ENCODE data around the gene MAMDC4.
A peak's percentile ranks its signal among the peaks of the same experiment; 100 is the strongest.
"Not testable (repeated sequence)": the region's sequence is repeated elsewhere in the genome, so short reads cannot be mapped to it uniquely, and the experiment has no call there.

Gene MAMDC4

DNA sequence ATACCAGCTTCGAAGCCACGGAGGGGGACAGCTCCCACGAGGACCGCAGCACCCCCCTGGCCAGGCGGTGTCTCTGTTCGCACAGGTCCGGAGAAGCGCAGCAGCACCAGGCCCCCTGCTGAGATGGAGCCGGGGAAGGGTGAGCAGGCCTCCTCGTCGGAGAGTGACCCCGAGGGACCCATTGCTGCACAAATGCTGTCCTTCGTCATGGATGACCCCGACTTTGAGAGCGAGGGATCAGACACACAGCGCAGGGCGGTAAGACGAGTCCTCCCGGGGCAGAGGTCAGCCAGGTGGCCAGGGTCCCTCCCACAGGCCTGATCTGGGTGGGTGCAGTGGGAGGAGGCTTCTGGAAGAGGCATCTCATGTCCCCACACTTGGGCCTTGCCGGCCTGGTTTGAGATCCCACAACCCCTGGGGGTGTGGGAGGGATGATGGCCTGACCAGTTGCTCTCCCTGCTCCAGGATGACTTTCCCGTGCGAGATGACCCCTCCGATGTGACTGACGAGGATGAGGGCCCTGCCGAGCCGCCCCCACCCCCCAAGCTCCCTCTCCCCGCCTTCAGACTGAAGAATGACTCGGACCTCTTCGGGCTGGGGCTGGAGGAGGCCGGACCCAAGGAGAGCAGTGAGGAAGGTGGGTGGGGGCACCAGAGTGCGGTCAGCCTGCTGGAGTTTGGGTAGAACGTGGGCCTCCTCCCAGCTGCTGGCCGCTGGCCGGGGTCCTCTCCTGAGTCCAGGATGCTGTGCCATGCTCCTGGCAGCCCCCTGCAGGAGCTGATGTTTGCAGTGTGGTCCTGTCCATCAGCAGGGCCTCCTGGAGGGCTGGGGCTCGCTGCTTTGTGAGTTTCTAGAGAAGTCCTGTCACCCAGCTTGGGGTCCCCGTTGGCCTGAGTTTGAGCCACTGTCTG, 12.7 kb upstream of the MAMDC4 start:
- no peak for DNase-seq

- DNase-seq, result no peak
Measured at GRCh38 chr9:136840140-136840876, 11.8 kb upstream of the MAMDC4 start.

DNA sequence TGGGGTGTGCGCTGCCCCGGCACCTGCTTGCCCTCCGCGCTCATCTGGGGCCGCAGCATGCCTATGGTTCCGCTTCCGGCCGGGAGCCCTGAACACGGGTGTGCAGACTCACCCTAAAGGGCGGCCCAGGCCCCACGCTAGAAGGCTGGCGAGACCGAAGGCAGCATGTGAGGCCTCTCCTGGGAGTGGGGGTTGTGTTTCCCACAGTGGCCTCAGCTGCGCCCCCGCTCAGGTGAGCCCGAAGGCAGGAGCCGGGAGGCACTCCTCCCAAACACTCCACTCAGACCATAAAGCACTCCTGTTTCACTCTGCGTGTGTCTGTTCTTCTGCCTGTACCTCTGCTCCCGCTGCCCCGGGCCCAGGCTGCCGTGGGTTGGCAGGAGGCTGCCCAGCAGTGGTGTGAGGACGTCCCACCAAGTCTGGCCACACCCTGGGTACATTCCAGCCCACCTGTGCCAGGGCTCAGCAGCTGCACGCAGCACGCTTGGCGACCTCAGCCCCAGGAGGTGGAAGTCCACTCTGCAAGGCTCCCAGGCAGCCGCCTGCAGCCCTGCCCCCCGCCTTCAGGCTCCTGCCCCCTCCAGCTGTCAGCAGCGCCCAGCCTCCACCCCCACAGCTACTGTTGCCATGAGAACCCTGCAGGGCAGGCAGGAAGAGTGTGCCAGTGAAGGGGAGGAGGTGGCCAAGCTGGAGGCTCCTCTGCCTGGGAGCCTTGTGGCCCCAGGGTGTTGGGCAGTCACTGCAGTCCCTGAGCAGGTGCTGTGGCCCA, 11.1 kb upstream of the MAMDC4 start:
- DNase-seq, result peak; percentile 83

DNA sequence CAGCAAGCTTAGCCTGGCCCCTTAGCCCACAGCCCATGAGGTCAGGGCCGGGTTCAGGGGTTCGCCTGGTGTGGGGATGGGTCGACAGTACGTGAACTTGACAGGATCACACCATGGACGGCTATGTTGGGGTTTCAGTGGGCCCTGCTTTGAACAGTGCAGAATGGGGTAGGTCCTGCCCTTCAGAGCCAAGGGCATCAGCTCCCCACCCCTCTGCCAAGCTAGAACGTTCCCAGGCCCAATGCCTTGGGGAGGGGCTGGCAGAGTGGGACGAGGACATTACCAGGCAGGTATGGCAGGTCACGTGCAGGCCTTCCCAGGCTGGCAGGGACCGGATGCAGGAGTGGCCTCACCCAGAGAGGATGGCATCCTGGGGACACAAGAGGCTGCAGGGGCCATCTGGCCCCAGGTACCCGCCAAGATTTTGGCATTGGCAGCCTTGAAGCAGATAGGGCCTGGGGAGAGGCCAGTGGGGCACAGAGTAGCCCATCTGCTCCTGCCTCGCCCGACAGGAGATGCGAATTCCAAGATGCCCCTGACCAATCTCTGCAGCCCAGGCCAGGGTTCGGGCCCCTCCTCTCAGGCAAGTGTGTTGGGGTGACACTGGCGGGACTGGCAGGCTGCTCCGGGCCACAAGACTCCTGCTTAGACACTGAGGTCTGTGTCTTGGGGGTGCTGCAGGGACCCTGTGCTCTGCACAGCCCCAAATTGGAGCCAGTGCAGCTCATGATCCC, 10.3 kb upstream of the MAMDC4 start:
- peak; percentile 55 for DNase-seq

GRCh38 chr9:136842380-136842948, 9.7 kb upstream of the MAMDC4 start, which contains the start of gene AJM1:
TSS of gene AJM1 (plus strand) at chr9:136842478. CDS start at chr9:136844415, 1,937 bp downstream.
- DNase-seq, result peak; percentile 56

DNA sequence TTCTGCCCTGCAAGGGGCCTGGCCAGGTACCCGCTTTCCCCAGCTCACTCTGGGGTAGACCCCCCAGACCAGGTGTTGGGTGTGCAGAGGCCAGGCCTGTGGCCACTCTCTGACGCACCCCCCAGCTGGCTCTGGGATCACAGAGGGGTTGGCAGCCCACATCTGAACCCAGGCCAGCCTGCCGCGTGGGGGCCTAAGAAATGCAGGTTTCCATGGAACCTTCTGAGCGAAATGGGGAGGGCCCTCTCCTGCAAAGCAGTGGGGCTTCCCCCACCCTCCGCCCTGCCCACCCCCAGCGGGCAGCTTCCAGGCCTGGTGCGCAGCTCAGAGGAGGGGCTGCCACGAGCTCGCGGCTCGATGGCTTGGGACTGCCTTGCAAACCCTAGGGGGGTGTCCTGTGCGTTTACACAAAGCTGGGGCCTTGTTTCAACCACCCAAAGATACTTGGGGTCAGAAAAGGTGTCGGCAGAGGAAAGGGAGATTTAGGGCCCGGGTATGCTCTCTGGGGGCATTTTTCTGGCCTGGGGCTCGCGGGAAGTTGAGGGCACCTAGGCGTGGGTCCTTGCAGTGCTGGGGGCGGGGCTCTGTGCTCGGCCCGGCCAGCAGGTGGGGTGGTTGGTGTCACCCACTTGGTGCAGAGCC, 8.9 kb upstream of the MAMDC4 start:
- DNase-seq, result not testable (repeated sequence)

DNA sequence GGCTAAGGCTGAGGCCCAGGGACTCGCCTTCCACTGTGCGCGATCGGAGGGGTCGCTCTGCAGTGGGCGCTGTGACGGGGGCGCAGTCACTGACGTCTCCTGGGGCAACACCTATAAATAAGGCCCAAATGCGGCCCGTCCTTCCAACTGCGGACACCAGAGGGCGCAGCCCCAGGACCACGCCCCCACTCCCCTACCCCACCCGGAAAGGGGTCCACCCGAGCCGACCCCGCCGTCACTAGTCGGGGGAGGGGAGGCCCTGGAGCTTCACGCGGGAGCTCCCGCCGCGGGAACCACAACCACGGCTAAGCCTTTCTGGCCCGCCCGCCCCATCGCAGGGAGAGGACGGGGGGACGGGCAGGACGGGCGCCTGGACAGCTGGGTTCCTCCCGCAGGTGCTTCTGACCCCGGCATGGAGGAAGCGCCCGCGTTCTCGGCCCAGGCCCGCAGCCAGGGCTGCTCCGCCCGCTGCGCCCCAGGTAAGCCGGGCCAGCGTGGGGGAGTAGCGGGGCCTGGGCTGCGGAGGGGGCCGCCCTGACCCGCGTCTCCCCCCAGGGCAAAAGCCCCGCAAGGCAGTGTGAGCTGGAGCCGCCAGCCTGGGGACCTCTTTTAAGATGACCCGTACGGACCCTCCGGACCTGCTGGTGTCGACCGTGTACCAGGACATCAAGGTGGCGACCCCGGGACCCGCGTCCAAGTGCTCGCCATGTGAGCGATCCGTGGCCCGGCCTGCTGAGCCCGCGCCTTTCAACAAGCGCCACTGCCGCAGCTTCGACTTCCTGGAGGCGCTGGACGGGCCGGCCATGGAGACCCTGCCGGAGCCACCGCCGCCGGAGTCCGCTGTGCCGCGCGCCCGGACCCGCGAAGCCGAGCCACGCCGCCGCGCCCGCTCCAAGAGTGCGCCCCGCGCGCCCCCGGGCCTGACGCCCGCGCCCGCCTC, 8.1 kb upstream of the MAMDC4 start:
- not testable (repeated sequence) for DNase-seq

DNA sequence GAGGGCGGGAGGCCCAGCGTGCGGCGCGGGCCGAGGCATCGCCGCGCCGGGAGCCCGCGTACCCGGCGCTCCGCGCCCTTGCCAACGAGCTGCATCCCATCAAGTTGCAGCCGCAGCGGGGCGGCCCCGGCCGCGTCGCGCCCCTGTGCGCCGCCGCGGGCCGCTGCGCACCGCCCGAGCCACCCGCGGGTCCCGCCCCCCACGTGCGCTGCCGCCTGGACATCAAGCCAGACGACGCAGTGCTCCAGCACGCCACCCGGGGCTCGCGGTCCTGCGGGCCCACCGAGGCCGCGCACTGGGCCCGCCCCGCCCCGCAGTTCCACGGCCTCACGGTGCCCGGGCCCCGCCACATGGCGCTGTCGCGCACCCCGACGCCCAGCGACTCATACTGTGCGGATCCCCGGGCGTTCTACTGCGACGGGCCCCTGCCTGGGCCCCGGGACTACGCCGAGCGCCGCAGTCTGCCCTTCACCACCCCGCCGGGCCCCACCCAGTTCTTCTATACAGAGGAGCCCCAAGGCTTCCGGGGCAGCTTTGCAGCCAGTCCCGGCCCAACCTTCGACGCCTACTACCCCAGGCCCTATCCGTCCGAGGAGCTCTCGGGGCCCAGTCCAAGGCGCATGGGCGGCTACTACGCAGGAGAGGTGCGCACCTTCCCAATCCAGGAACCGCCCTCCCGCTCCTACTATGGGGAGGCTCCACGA, 7.2 kb upstream of the MAMDC4 start:
- no peak for DNase-seq

GRCh38 chr9:136845465-136846260, 6.5 kb upstream of the MAMDC4 start:
- no peak for DNase-seq

DNA sequence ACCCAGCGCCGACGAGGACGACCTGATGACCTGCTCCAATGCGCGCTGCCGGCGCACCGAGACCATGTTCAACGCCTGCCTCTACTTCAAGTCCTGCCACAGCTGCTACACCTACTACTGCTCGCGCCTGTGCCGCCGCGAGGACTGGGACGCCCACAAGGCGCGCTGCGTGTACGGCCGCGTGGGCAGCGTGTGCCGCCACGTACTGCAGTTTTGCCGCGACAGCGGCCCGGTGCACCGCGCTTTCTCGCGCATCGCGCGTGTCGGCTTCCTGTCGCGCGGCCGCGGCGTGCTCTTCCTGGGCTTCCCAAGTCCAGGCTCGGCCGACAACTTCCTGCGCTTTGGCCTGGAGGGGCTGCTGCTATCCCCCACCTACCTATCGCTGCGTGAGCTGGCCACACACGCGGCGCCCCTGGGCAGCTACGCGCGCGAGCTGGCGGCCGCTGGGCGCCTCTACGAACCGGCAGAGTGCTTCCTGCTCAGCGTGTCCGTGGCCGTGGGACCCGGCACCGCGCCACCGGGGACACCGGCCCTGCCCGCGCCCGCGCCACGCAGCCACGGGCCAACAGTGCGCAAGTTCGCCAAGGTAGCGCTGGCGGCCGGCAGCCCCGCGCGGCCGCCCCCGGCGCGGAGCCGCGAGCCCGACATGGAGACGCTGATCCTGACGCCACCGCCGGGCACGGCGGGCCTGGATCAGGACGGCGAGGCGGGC, 5.6 kb upstream of the MAMDC4 start:
- no peak for DNase-seq

GRCh38 chr9:136847088-136847825, 4.9 kb upstream of the MAMDC4 start:
- peak; percentile 63 for DNase-seq

DNA sequence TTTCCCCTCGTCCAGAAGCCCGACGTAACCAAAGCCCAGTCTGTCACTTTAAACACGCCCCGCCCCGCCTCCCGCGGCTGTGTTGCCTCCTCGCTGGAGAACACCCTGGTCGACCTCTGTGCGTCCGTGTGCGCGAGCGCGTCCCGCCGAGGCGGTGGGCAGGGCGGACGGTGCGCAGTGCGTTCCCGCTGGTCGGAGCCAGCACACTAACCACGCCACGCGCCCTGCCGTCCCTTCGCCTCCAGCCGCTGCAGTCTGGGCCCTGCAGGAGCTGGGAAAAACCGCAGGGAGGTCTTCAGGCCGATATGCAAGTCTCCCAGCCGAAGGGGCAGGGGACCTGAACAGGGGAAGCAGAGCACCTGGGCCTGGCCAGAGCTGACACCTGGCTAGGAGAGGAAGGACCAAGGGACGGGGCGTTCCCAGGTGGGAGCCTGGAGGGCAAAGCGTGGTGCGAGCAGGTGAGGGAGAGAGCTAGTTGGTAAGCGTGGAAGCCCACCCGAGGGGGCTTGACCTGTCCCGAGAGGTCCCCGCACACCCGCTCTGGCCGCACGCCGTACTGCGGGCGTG, 4.2 kb upstream of the MAMDC4 start:
- DNase-seq, result peak; percentile 85

DNA sequence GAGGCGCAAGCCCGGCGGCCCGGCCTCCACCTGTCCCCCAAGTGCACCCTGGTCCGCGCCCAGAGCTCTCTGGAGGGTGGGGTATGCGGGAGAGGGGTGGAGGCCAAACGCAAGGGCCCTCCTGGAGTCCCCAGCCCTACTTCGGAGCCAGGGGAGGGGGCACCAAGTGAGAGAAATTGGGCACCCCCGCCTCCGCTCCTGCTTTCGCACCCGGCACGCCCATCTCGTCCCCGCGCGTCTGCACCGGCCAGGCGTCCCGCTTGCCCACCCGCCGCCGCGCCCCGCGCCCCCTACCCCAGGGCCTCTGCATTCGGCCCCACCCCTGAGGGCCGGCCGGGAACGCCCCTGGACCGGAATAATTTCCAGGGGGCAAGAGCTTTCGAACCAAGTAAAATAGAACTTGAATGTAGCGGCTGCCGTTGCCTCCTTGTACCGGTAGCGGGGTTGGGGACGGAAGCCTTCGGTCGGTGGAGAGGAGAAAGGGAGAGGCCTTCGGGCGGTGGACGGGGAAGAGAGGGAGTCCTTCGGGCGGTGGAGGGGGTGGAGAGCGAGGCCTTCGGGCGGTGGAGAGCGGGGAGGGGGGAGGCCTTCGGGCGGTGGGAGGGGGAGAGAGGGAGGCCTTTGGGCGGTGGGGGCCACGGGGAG, 3.6 kb upstream of the MAMDC4 start:
- no peak for DNase-seq

- DNase-seq, result peak; percentile 99
Measured at GRCh38 chr9:136849038-136849959, 2.8 kb upstream of the MAMDC4 start, which contains the start of gene PHPT1. TSS of gene PHPT1 (plus strand) at chr9:136849409. CDS start at chr9:136849431, 22 bp downstream.
